Measurements from ENCODE around the gene TSPYL6. TPM values are rescaled to one million over a fixed set of nuclear protein-coding genes. Genes with fewer than 3 reads are reported as not detected.

Gene TSPYL6
- total and polyA plus RNA-seq, 2 experiments from 2014 or later: not detected

DNA sequence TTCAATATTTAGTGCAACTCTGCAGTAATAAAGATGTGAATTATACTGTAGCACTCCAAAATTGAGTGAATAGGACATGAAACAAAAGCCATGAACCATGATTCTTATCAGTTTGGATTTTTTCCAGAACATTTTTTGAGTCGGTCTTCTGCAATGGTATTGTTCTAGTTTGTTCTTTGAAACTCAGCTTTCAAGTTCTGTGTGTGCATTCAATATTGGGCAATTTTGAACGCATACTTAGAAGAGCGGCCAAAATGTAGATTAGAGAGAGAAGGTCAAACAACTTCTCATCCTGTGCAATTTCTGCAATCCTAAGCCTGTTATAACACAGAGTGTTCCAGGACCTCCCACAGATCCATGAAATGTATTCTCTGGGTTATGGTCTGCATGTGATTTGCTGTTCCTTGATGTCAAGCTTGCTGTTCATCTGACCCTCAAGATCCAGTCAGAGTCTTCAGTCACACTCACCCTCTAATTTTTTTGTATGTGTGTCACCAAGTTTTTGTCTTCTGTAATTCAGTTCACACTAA lies 48.3 kb downstream of the TSPYL6 start:
- Histone ChIP-seq H3K27me3 (no peaks in the 10 kb centered on the region), H3K27ac (no peak overlapping the region), H3K4me3 (no peak overlapping the region), H3K36me3 (no peaks in the 10 kb centered on the region), H3K9me3 (ENCODE audit: low read depth) (no peaks in the 10 kb centered on the region), H3K4me1 (ENCODE audit: low read depth) (peaks cover 9% of the 10 kb centered on the region)
- DNase-seq (ENCODE audit: low read depth in 1 of 2, low spot score in 1 of 2): peak in 1 of 2 donors; percentile 93
- TF ChIP-seq, protein P1, sequence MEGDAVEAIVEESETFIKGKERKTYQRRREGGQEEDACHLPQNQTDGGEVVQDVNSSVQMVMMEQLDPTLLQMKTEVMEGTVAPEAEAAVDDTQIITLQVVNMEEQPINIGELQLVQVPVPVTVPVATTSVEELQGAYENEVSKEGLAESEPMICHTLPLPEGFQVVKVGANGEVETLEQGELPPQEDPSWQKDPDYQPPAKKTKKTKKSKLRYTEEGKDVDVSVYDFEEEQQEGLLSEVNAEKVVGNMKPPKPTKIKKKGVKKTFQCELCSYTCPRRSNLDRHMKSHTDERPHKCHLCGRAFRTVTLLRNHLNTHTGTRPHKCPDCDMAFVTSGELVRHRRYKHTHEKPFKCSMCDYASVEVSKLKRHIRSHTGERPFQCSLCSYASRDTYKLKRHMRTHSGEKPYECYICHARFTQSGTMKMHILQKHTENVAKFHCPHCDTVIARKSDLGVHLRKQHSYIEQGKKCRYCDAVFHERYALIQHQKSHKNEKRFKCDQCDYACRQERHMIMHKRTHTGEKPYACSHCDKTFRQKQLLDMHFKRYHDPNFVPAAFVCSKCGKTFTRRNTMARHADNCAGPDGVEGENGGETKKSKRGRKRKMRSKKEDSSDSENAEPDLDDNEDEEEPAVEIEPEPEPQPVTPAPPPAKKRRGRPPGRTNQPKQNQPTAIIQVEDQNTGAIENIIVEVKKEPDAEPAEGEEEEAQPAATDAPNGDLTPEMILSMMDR (IDR thresholded peaks at IDR 0.05; ENCODE audit: low read depth, low read length): no peak

DNA sequence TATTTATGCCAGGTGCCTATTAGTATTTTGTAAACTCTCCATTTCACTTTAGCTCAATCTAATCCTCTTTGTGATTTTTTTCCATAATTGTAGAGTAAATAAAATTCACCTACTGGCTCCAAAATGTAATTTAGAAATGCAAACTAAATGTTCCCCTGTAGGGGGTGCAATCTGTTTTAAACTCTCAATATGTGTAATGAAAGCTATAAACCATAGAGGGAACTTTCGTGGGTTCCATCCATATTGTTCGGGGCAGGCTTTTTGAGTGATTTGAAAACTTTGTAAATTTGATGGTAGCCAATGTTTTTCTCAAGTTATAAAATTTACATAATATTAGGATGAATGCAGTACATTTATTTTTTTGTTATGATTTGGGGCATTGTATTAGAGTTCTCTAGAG lies 49.4 kb downstream of the TSPYL6 start:
- Histone ChIP-seq H3K27ac (no peak overlapping the region), H3K4me1 (ENCODE audit: low read depth) (peaks cover 9% of the 10 kb centered on the region), H3K36me3 (no peaks in the 10 kb centered on the region), H3K4me3 (no peak overlapping the region), H3K9me3 (ENCODE audit: low read depth) (no peaks in the 10 kb centered on the region), H3K27me3 (no peaks in the 10 kb centered on the region)
- TF ChIP-seq, protein P1 (IDR thresholded peaks at IDR 0.05; ENCODE audit: low read depth, low read length): peak; percentile 59
- peak; percentile 45 to 76 for DNase-seq (ENCODE audit: low read depth in 1 of 2, low spot score in 1 of 2)

DNA sequence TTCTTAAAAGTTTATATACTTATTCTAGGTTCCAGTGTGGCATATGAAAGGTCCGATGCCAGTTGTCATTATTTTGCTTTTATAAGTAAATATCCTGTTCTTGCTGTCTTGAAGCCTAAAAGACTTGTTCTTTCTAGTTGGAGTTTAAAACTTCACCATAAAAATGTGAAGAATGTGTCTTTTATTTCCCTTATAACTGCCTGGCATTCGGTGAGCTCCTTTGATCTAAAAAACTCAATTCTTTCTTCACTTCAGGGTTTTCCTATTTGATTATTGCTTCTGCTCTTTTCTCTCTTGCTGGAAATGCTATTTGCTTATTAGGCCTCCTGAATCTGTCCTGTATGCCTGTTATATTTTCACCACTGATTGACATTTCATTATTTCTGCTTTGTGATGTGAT lies 51.6 kb downstream of the TSPYL6 start:
- H3K4me1 ChIP-seq (ENCODE audit: low read depth): peaks cover 9% of the 10 kb centered on the region
- H3K27me3 ChIP-seq: no peaks in the 10 kb centered on the region
- H3K36me3 ChIP-seq: no peaks in the 10 kb centered on the region
- DNase-seq (ENCODE audit: low read depth in 1 of 2, low spot score in 1 of 2): no peak
- H3K9me3 ChIP-seq (ENCODE audit: low read depth): no peaks in the 10 kb centered on the region
- TF ChIP-seq, protein P1 (IDR thresholded peaks at IDR 0.05; ENCODE audit: low read depth, low read length): no peak
- H3K4me3 ChIP-seq: no peak overlapping the region
- no peak overlapping the region for H3K27ac ChIP-seq

Other genes with a start within 250 kb of the TSPYL6 start
- 12.6 and 42.9 TPM in 2 replicates for gene ACYP2, start 140.6 kb downstream of the TSPYL6 start, total RNA-seq
- gene ACYP2, start 140.6 kb downstream of the TSPYL6 start, polyA plus RNA-seq: 37.7 and 46.8 TPM in 2 replicates
- 283 and 435 TPM in 2 replicates for gene SPTBN1, start 200.1 kb upstream of the TSPYL6 start, total RNA-seq
- gene SPTBN1, start 200.1 kb upstream of the TSPYL6 start, polyA plus RNA-seq: 125 and 143 TPM in 2 replicates

All from cardiac muscle cell (in vitro differentiated cells and primary cell).